Caco-2 (cell line): ENCODE data around the gene BCL7A. TPM values are rescaled to one million over a fixed set of nuclear protein-coding genes. Genes with fewer than 3 reads are reported as not detected.

Experiments
- BruUV-seq: library from RNA; stranded (reverse); fragments of 400-500 nt; replicated peaks from 2 replicates; lab custom pipeline; 2021; lab: Mats Ljungman, UMichigan
- CTCF ChIA-PET: fragments of 300-600 bp; sonication (Branson Sonifier 250); formaldehyde crosslinking; loops from one replicate; lab custom pipeline; 2022; ENCODE audit warnings: antibody characterized with exemption; lab: Charles Lee
- POLR2A ChIA-PET: fragments of 300-600 bp; sonication (Branson Sonifier 250); formaldehyde crosslinking; loops from one replicate; lab custom pipeline; 2022; ENCODE audit warnings: antibody characterized with exemption; lab: Charles Lee
- DNase-seq, 2 experiments: peaks; one replicate each; pipeline versions ENCODE4 v3.0.0 to v3.0.0-alpha.2; 2020 to 2022
- H3K27me3 ChIP-seq: replicated peaks from 2 replicates; pipeline ENCODE4 v1.6.0; 2011; ENCODE audit warnings: low read length; ENCODE audit not compliant: control insufficient read depth, insufficient read depth
- H3K36me3 ChIP-seq: 2 replicates; pipeline ENCODE4 v1.5.1; 2011; ENCODE audit warnings: low read length; ENCODE audit not compliant: control insufficient read depth, insufficient read depth
- H3K4me1 ChIP-seq: fragments of 250-450 bp; sonication (Bioruptor Pico); 2 replicates; pipeline ENCODE4 v1.5.1; 2020; ENCODE audit warnings: mild to moderate bottlenecking
- H3K4me3 ChIP-seq: 2 replicates; pipeline ENCODE4 v1.5.1; 2011; ENCODE audit warnings: low read depth, mild to moderate bottlenecking, control low read depth, low read length
- H3K9me3 ChIP-seq: fragments of 250-450 bp; sonication (Bioruptor Pico); 2 replicates; pipeline ENCODE4 v1.5.1; 2020; ENCODE audit warnings: mild to moderate bottlenecking, moderate library complexity
- H3K27ac Mint-ChIP-seq: one replicate; pipeline ENCODE4 v1.8.0; 2022; ENCODE audit warnings: mixed read lengths; ENCODE audit not compliant: unreplicated experiment
- H3K27me3 Mint-ChIP-seq: one replicate; pipeline ENCODE4 v1.8.0; 2022; ENCODE audit warnings: mixed read lengths; ENCODE audit not compliant: insufficient read depth, unreplicated experiment
- H3K36me3 Mint-ChIP-seq: one replicate; pipeline ENCODE4 v1.8.0; 2022; ENCODE audit warnings: mild to moderate bottlenecking, mixed read lengths; ENCODE audit not compliant: insufficient read depth, unreplicated experiment
- H3K4me1 Mint-ChIP-seq: one replicate; pipeline ENCODE4 v1.8.0; 2022; ENCODE audit warnings: low read depth, mixed read lengths; ENCODE audit not compliant: unreplicated experiment
- H3K4me3 Mint-ChIP-seq: one replicate; pipeline ENCODE4 v1.8.0; 2022; ENCODE audit warnings: mild to moderate bottlenecking, moderate library complexity, mixed read lengths; ENCODE audit not compliant: unreplicated experiment
- H3K9me3 Mint-ChIP-seq: one replicate; pipeline ENCODE4 v1.8.0; 2022; ENCODE audit warnings: mixed read lengths; ENCODE audit not compliant: unreplicated experiment
- CTCF ChIP-seq, 2 experiments: fragments of 200-600 bp in 1 of 2; IDR thresholded peaks; 1 replicate in 1 of 2; 2 replicates in 1 of 2; pipeline versions ENCODE4 v1.5.1 to v1.8.0; 2011 to 2022; ENCODE audit warnings: antibody characterized with exemption in 1 of 2, control low read depth in 1 of 2, inconsistent platforms in 1 of 2, low read depth in 1 of 2, low read length in 1 of 2, mild to moderate bottlenecking in 1 of 2, moderate library complexity in 1 of 2; ENCODE audit not compliant: insufficient read depth in 1 of 2, severe bottlenecking in 1 of 2, unreplicated experiment in 1 of 2
- intact Hi-C: fragments of 100-400 bp; cut with micrococcal nuclease; formaldehyde crosslinking; loops from one replicate; pipeline ENCODE4 v1.10.0; 2022; ENCODE audit not compliant: unreplicated experiment
- total RNA-seq: library from RNA; stranded (reverse); gene quantifications from 2 replicates; pipeline ENCODE4 v1.2.3, GENCODE V29; 2022

The BCL7A gene
- total RNA-seq, 1 experiment from 2014 or later, result 15.5 TPM

GRCh38 chr12:121990114-121990647, 31.5 kb upstream of the BCL7A start:
- H3K4me1 Mint-ChIP-seq, result no peaks in the 10 kb centered on the region
- H3K4me1 ChIP-seq, result no peaks in the 10 kb centered on the region

GRCh38 chr12:121990692-121991603, 30.7 kb upstream of the BCL7A start:
- H3K4me1 Mint-ChIP-seq, result no peaks in the 10 kb centered on the region
- H3K4me3 ChIP-seq, result no peak overlapping the region
- CTCF ChIA-PET, result no interaction called here

More at GRCh38 chr12:121990114-121990647, 31.5 kb upstream of the BCL7A start:
- CTCF ChIA-PET, result no interaction called here
- H3K9me3 Mint-ChIP-seq, result no peaks in the 10 kb centered on the region
- BruUV-seq, result no TSS peak
- TF ChIP-seq CTCF (IDR thresholded peaks at IDR 0.05; ENCODE audit: insufficient read depth in 1 of 2, low read depth in 1 of 2, low read length in 1 of 2, severe bottlenecking in 1 of 2, unreplicated experiment in 1 of 2), result no peak
- no peak overlapping the region for H3K27ac Mint-ChIP-seq
- Histone ChIP-seq H3K4me3 (no peak overlapping the region), H3K27me3 (no peaks in the 10 kb centered on the region), H3K9me3 (no peaks in the 10 kb centered on the region), H3K36me3 (no peaks in the 10 kb centered on the region)
- no peaks in the 10 kb centered on the region for H3K27me3 Mint-ChIP-seq
- no peaks in the 10 kb centered on the region for H3K36me3 Mint-ChIP-seq
- intact Hi-C loops, result no loop called here
- POLR2A ChIA-PET, result no interaction called here
- no peak overlapping the region for H3K4me3 Mint-ChIP-seq
- DNase-seq, result no peak

More at GRCh38 chr12:121990692-121991603, 30.7 kb upstream of the BCL7A start:
- H3K4me1 ChIP-seq, result peaks cover 5% of the 10 kb centered on the region; the same call in 1 of the 2 replicates
- H3K4me3 Mint-ChIP-seq, result no peak overlapping the region
- no peaks in the 10 kb centered on the region for H3K27me3 Mint-ChIP-seq
- intact Hi-C loops, result no loop called here
- BruUV-seq, result no TSS peak
- no peak for TF ChIP-seq CTCF (IDR thresholded peaks at IDR 0.05; ENCODE audit: insufficient read depth in 1 of 2, low read depth in 1 of 2, low read length in 1 of 2, severe bottlenecking in 1 of 2, unreplicated experiment in 1 of 2)
- H3K9me3 ChIP-seq, result no peaks in the 10 kb centered on the region
- POLR2A ChIA-PET, result no interaction called here
- H3K27ac Mint-ChIP-seq, result no peak overlapping the region
- no peaks in the 10 kb centered on the region for H3K36me3 Mint-ChIP-seq
- H3K36me3 ChIP-seq, result no peaks in the 10 kb centered on the region
- no peaks in the 10 kb centered on the region for H3K27me3 ChIP-seq
- H3K9me3 Mint-ChIP-seq, result no peaks in the 10 kb centered on the region
- no peak for DNase-seq
